PC-9 (cell line): ENCODE measurements around the gene SPHK1. TPM values are rescaled to one million over a fixed set of nuclear protein-coding genes. Genes with fewer than 3 reads are reported as not detected.

Source experiments
- BruUV-seq: library from RNA; stranded (reverse); fragments of 400-500 nt; replicated peaks from 2 replicates; lab custom pipeline; 2021; lab: Mats Ljungman, UMichigan
- CTCF ChIA-PET: fragments of 300-600 bp; sonication (Branson Sonifier 250); formaldehyde crosslinking; loops from one replicate; lab custom pipeline; 2022; ENCODE audit warnings: antibody characterized with exemption; lab: Charles Lee
- POLR2A ChIA-PET: fragments of 300-600 bp; sonication (Branson Sonifier 250); formaldehyde crosslinking; loops from one replicate; lab custom pipeline; 2022; ENCODE audit warnings: antibody characterized with exemption; ENCODE audit not compliant: unreplicated experiment; lab: Charles Lee
- DNase-seq, 2 experiments: peaks; one replicate each; pipeline versions ENCODE4 v3.0.0 to v3.0.0-alpha.2; 2015 to 2022; ENCODE audit warnings: mixed read lengths in 1 of 2
- H2AFZ ChIP-seq: fragments of 200-600 bp; sonication (generic); 2 replicates; pipeline ENCODE4 v1.8.1; 2017; ENCODE audit warnings: antibody characterized with exemption
- H3F3A ChIP-seq: fragments of 200-600 bp; sonication (generic); 2 replicates; pipeline ENCODE4 v1.8.1; 2017; ENCODE audit warnings: antibody characterized with exemption, mild to moderate bottlenecking, low read depth; ENCODE audit not compliant: insufficient read depth
- H3K27ac ChIP-seq: fragments of 200-600 bp; sonication (generic); 2 replicates; pipeline ENCODE4 v1.6.1; 2016; ENCODE audit warnings: mixed run types
- H3K27me3 ChIP-seq: fragments of 200-600 bp; sonication (generic); 2 replicates; pipeline ENCODE4 v1.6.1; 2016; ENCODE audit warnings: low read depth, mixed run types; ENCODE audit not compliant: insufficient read depth
- H3K36me3 ChIP-seq: fragments of 200-600 bp; sonication (generic); 2 replicates; pipeline ENCODE4 v1.6.1; 2016; ENCODE audit warnings: low read depth, mixed run types
- H3K4me1 ChIP-seq: fragments of 200-600 bp; sonication (generic); replicated peaks from 2 replicates; pipeline ENCODE4 v1.6.1; 2016; ENCODE audit warnings: mixed run types; ENCODE audit not compliant: insufficient read depth
- H3K4me2 ChIP-seq: fragments of 200-600 bp; sonication (generic); 2 replicates; pipeline ENCODE4 v1.6.1; 2017; ENCODE audit warnings: mixed run types
- H3K4me3 ChIP-seq: fragments of 200-600 bp; sonication (generic); 2 replicates; pipeline ENCODE4 v1.6.1; 2016; ENCODE audit warnings: mixed run types
- H3K79me2 ChIP-seq: fragments of 200-600 bp; sonication (generic); 2 replicates; pipeline ENCODE4 v1.6.1; 2017; ENCODE audit warnings: low read depth, mixed run types
- H3K9me2 ChIP-seq: fragments of 200-600 bp; sonication (generic); 2 replicates; pipeline ENCODE4 v1.8.1; 2017; ENCODE audit warnings: mild to moderate bottlenecking; ENCODE audit not compliant: insufficient read depth
- H3K9me3 ChIP-seq: fragments of 200-600 bp; sonication (generic); 2 replicates; pipeline ENCODE4 v1.8.1; 2016; ENCODE audit warnings: low read depth; ENCODE audit not compliant: insufficient read depth
- H4K20me1 ChIP-seq: fragments of 200-600 bp; sonication (generic); 2 replicates; pipeline ENCODE4 v1.8.1; 2017; ENCODE audit not compliant: insufficient read depth
- CTCF ChIP-seq: fragments of 200-600 bp; sonication (generic); conservative IDR thresholded peaks from 2 replicates; pipeline ENCODE4 v1.6.1; 2017; ENCODE audit warnings: mixed run types, antibody characterized with exemption, mild to moderate bottlenecking, moderate library complexity
- EZH2 ChIP-seq: fragments of 200-600 bp; sonication (generic); IDR thresholded peaks from 2 replicates; pipeline ENCODE4 v1.8.0; 2017; ENCODE audit warnings: antibody characterized with exemption, low read depth
- intact Hi-C: fragments of 100-400 bp; cut with micrococcal nuclease; formaldehyde crosslinking; loops from one replicate; pipeline ENCODE4 v1.10.0; 2022; ENCODE audit not compliant: unreplicated experiment
- total RNA-seq: library from RNA; stranded (reverse); gene quantifications from 2 replicates; pipeline ENCODE4 v1.2.3, GENCODE V29; 2021

Gene SPHK1
- total RNA-seq, 1 experiment from 2014 or later, result 5.5 TPM

GRCh38 chr17:76404976-76405563 is 20.7 kb downstream of the SPHK1 start:
- H3F3A ChIP-seq, result no peaks in the 10 kb centered on the region
- H3K4me2 ChIP-seq, result no peak overlapping the region
- TF ChIP-seq CTCF, result no peak
- TF ChIP-seq EZH2, result no peak
- intact Hi-C loops, result no loop called here
- H3K4me1 ChIP-seq, result no peaks in the 10 kb centered on the region
- no TSS peak for BruUV-seq
- CTCF ChIA-PET, result no interaction called here
- no peaks in the 10 kb centered on the region for H3K9me2 ChIP-seq
- POLR2A ChIA-PET, result no interaction called here
- no peaks in the 10 kb centered on the region for H3K9me3 ChIP-seq
- H2AFZ ChIP-seq, result no peak overlapping the region
- no peak for DNase-seq
- H3K79me2 ChIP-seq, result 0 out of 2 replicates have a peak, but pooled peaks cover 5% of the 10 kb centered on the region
- no peaks in the 10 kb centered on the region for H3K27me3 ChIP-seq
- H3K36me3 ChIP-seq, result no peaks in the 10 kb centered on the region
- H4K20me1 ChIP-seq, result peaks cover 14% of the 10 kb centered on the region
- no peak overlapping the region for H3K27ac ChIP-seq
- H3K4me3 ChIP-seq, result no peak overlapping the region

GRCh38 chr17:76405607-76405966 is 21.2 kb downstream of the SPHK1 start:
- Histone ChIP-seq H3K9me2 (no peaks in the 10 kb centered on the region), H3K4me3 (no peak overlapping the region), H3F3A (no peaks in the 10 kb centered on the region), H3K36me3 (no peaks in the 10 kb centered on the region), H2AFZ (no peak overlapping the region), H3K27ac (no peak overlapping the region), H3K27me3 (no peaks in the 10 kb centered on the region), H4K20me1 (peaks cover 14% of the 10 kb centered on the region), H3K79me2 (0 out of 2 replicates have a peak, but pooled peaks cover 5% of the 10 kb centered on the region), H3K4me2 (no peak overlapping the region), H3K9me3 (no peaks in the 10 kb centered on the region), H3K4me1 (no peaks in the 10 kb centered on the region)
- no TSS peak for BruUV-seq
- DNase-seq, result no peak
- ChIA-PET CTCF (no interaction called here), POLR2A (no interaction called here)
- no peak for TF ChIP-seq EZH2
- TF ChIP-seq CTCF, result no peak
- intact Hi-C loops, result no loop called here

- H4K20me1 ChIP-seq, result peaks cover 14% of the 10 kb centered on the region
- no peaks in the 10 kb centered on the region for H3K9me3 ChIP-seq
- 0 out of 2 replicates have a peak, but pooled peaks cover 5% of the 10 kb centered on the region for H3K79me2 ChIP-seq
- no peaks in the 10 kb centered on the region for H3K4me1 ChIP-seq
- no peak overlapping the region for H3K27ac ChIP-seq
- H2AFZ ChIP-seq, result no peak overlapping the region
- ChIA-PET CTCF (no interaction called here), POLR2A (no interaction called here)
- H3K27me3 ChIP-seq, result no peaks in the 10 kb centered on the region
- BruUV-seq, result no TSS peak
- no peaks in the 10 kb centered on the region for H3K9me2 ChIP-seq
- no peaks in the 10 kb centered on the region for H3F3A ChIP-seq
- intact Hi-C loops, result no loop called here
- H3K4me3 ChIP-seq, result no peak overlapping the region
- no peak overlapping the region for H3K4me2 ChIP-seq
- TF ChIP-seq EZH2, result no peak
- TF ChIP-seq CTCF, result no peak
- H3K36me3 ChIP-seq, result no peaks in the 10 kb centered on the region
- no peak for DNase-seq
These were observed 21.7 kb downstream of the SPHK1 start for GRCh38 chr17:76405967-76406647.
